Osteocyte (in vitro differentiated cells): ENCODE measurements around the gene C12orf56. TPM values are rescaled to one million over a fixed set of nuclear protein-coding genes. Genes with fewer than 3 reads are reported as not detected.
"Not testable (repeated sequence)": the region's sequence is repeated elsewhere in the genome, so short reads cannot be mapped to it uniquely, and the experiment has no call there.

Experiments used
- DNase-seq: peaks from one replicate; pipeline ENCODE4 v3.0.0; 2021; ENCODE audit warnings: mixed read lengths; ENCODE audit not compliant: unreplicated experiment; ENCODE audit errors: extremely low spot score
- H3K27ac Mint-ChIP-seq: one replicate; pipeline ENCODE4 v1.8.0; 2021; ENCODE audit warnings: mild to moderate bottlenecking, mixed read lengths; ENCODE audit not compliant: unreplicated experiment
- H3K27me3 Mint-ChIP-seq: one replicate; pipeline ENCODE4 v1.8.0; 2021; ENCODE audit warnings: mixed read lengths; ENCODE audit not compliant: unreplicated experiment
- H3K36me3 Mint-ChIP-seq: one replicate; pipeline ENCODE4 v1.8.0; 2021; ENCODE audit warnings: mixed read lengths; ENCODE audit not compliant: unreplicated experiment
- H3K4me1 Mint-ChIP-seq: one replicate; pipeline ENCODE4 v1.8.0; 2021; ENCODE audit warnings: mixed read lengths; ENCODE audit not compliant: unreplicated experiment
- H3K4me3 Mint-ChIP-seq: one replicate; pipeline ENCODE4 v1.8.0; 2021; ENCODE audit warnings: mild to moderate bottlenecking, moderate library complexity, mixed read lengths; ENCODE audit not compliant: unreplicated experiment
- H3K9me3 Mint-ChIP-seq: one replicate; pipeline ENCODE4 v1.8.0; 2021; ENCODE audit warnings: mixed read lengths; ENCODE audit not compliant: unreplicated experiment
- CTCF ChIP-seq: fragments of 200-600 bp; sonication (generic); IDR thresholded peaks from 2 replicates; pipeline ENCODE4 v1.5.0; 2021; ENCODE audit warnings: antibody characterized with exemption, mild to moderate bottlenecking, moderate library complexity
- total RNA-seq: library from RNA; stranded (reverse); gene quantifications from 2 replicates; pipeline ENCODE4 v1.2.1, GENCODE V29; 2021

Gene C12orf56
- total RNA-seq, 1 donor from 2014 or later, result 0.78 TPM

- no peaks in the 10 kb centered on the region for H3K4me1 Mint-ChIP-seq
- TF ChIP-seq CTCF, result no peak
- H3K36me3 Mint-ChIP-seq, result no peaks in the 10 kb centered on the region
Measured at GRCh38 chr12:64311877-64312276, 78.7 kb downstream of the C12orf56 start.

GRCh38 chr12:64304571-64304970, 86.0 kb downstream of the C12orf56 start:
- peaks cover 26% of the 10 kb centered on the region for H3K27me3 Mint-ChIP-seq
- no peak overlapping the region for H3K27ac Mint-ChIP-seq
- no peaks in the 10 kb centered on the region for H3K9me3 Mint-ChIP-seq
- DNase-seq, result no peak
- no peaks in the 10 kb centered on the region for H3K36me3 Mint-ChIP-seq
- no peak for TF ChIP-seq CTCF
- H3K4me1 Mint-ChIP-seq, result no peaks in the 10 kb centered on the region
- no peak overlapping the region for H3K4me3 Mint-ChIP-seq

More at GRCh38 chr12:64311877-64312276, 78.7 kb downstream of the C12orf56 start:
- DNase-seq, result no peak
- Mint-ChIP-seq H3K27me3 (no peaks in the 10 kb centered on the region), H3K4me3 (no peak overlapping the region), H3K9me3 (no peaks in the 10 kb centered on the region), H3K27ac (no peak overlapping the region)

- TF ChIP-seq CTCF, result no peak
Measured at GRCh38 chr12:64299628-64300027, 90.9 kb downstream of the C12orf56 start.

GRCh38 chr12:64296301-64296700, 94.3 kb downstream of the C12orf56 start:
- no peak for TF ChIP-seq CTCF
- Mint-ChIP-seq H3K36me3 (no peaks in the 10 kb centered on the region), H3K4me1 (no peaks in the 10 kb centered on the region), H3K27me3 (peaks cover 15% of the 10 kb centered on the region), H3K4me3 (no peak overlapping the region), H3K9me3 (no peaks in the 10 kb centered on the region), H3K27ac (no peak overlapping the region)
- no peak for DNase-seq

More at GRCh38 chr12:64299628-64300027, 90.9 kb downstream of the C12orf56 start:
- no peaks in the 10 kb centered on the region for H3K9me3 Mint-ChIP-seq
- H3K36me3 Mint-ChIP-seq, result no peaks in the 10 kb centered on the region
- peaks cover 27% of the 10 kb centered on the region for H3K27me3 Mint-ChIP-seq
- H3K4me3 Mint-ChIP-seq, result no peak overlapping the region
- no peak for DNase-seq
- H3K27ac Mint-ChIP-seq, result no peak overlapping the region
- H3K4me1 Mint-ChIP-seq, result no peaks in the 10 kb centered on the region

- Mint-ChIP-seq H3K36me3 (no peaks in the 10 kb centered on the region), H3K27me3 (peaks cover 11% of the 10 kb centered on the region)
- no peak for TF ChIP-seq CTCF
Measured at GRCh38 chr12:64293654-64294364, 96.7 kb downstream of the C12orf56 start.

GRCh38 chr12:64293174-64293573, 97.4 kb downstream of the C12orf56 start:
- not testable (repeated sequence) for H3K4me3 Mint-ChIP-seq, H3K36me3 Mint-ChIP-seq, DNase-seq, H3K4me1 Mint-ChIP-seq, H3K27ac Mint-ChIP-seq, H3K27me3 Mint-ChIP-seq, H3K9me3 Mint-ChIP-seq

More at GRCh38 chr12:64293654-64294364, 96.7 kb downstream of the C12orf56 start:
- DNase-seq, result no peak
- H3K9me3 Mint-ChIP-seq, result no peaks in the 10 kb centered on the region
- H3K27ac Mint-ChIP-seq, result no peak overlapping the region
- H3K4me1 Mint-ChIP-seq, result no peaks in the 10 kb centered on the region
- no peak overlapping the region for H3K4me3 Mint-ChIP-seq
